ENCODE measurements around the gene RPLP1.

The RPLP1 gene

DNA sequence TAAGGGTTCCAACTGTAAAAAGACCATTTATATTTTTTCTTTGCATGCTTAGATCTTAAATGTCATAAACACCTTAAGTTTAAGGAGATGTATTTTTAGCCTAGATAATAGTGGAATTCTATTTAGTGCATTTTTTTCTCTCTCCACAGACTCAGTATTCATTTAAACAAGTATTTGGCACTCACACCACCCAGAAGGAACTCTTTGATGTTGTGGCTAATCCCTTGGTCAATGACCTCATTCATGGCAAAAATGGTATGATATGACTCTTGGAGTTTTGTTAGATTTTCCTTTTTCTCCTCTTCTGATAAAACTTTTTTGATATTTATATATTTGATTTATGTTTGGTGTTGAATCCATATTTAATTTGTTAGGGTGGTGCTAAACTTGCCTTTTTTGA lies 31.1 kb upstream of the RPLP1 start:
- DNase-seq (ENCODE audit: low read depth), result no peak
- TF ChIP-seq, protein P1, sequence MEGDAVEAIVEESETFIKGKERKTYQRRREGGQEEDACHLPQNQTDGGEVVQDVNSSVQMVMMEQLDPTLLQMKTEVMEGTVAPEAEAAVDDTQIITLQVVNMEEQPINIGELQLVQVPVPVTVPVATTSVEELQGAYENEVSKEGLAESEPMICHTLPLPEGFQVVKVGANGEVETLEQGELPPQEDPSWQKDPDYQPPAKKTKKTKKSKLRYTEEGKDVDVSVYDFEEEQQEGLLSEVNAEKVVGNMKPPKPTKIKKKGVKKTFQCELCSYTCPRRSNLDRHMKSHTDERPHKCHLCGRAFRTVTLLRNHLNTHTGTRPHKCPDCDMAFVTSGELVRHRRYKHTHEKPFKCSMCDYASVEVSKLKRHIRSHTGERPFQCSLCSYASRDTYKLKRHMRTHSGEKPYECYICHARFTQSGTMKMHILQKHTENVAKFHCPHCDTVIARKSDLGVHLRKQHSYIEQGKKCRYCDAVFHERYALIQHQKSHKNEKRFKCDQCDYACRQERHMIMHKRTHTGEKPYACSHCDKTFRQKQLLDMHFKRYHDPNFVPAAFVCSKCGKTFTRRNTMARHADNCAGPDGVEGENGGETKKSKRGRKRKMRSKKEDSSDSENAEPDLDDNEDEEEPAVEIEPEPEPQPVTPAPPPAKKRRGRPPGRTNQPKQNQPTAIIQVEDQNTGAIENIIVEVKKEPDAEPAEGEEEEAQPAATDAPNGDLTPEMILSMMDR (IDR thresholded peaks at IDR 0.05; ENCODE audit: insufficient read depth, low read depth, low read length, missing control alignments), result no peak
- H3K4me3 ChIP-seq (ENCODE audit: low read length), result no peak overlapping the region

DNA sequence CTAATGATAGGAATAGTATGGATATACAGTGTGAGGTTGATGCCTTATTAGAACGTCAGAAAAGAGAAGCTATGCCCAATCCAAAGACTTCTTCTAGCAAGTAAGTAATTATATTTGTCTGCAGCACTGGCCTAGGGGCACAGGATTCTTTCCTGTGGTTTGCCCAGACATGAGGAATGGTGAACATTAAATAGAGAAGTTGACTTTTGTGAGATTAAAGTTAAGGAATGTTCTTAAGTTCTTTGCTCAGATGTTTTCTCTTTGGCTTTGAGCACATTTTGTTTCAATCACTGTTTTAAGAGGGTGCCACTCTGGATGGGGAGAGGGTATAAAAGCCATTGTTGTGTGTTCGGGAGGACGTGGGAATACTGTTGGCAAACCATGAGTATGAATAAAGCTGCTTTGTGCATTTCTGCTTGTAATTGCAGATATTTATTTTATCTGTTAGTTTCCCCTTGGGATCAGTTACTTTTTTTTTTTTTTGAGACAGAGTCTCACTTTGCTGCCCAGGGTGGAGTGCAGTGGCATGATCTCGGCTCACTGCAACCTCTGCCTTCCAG lies 30.2 kb upstream of the RPLP1 start:
- TF ChIP-seq, protein P1 (IDR thresholded peaks at IDR 0.05; ENCODE audit: insufficient read depth, low read depth, low read length, missing control alignments), result no peak
- H3K4me3 ChIP-seq (ENCODE audit: low read length), result no peak overlapping the region
- DNase-seq (ENCODE audit: low read depth), result peak; percentile 11

DNA sequence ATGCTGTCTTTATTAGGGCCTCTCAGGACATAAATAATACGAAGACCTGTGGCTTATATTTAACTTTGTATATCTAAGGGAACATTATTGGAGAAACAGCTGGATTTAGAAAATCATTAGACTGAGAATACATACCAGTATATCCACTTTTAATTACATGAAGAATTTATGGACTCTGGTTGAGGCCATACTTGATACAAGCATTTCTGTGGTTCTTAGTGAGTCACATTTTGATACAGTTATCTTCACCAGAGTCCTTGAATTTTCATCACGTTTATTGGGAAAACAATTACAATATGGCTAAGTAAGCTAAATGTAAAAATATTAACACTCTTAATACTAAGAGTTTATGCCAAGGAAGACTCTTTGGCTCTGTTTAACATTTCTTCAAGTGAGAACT lies 28.6 kb upstream of the RPLP1 start:
- DNase-seq (ENCODE audit: low read depth), result no peak
- no peak overlapping the region for H3K4me3 ChIP-seq (ENCODE audit: low read length)
- TF ChIP-seq, protein P1 (IDR thresholded peaks at IDR 0.05; ENCODE audit: insufficient read depth, low read depth, low read length, missing control alignments), result no peak

DNA sequence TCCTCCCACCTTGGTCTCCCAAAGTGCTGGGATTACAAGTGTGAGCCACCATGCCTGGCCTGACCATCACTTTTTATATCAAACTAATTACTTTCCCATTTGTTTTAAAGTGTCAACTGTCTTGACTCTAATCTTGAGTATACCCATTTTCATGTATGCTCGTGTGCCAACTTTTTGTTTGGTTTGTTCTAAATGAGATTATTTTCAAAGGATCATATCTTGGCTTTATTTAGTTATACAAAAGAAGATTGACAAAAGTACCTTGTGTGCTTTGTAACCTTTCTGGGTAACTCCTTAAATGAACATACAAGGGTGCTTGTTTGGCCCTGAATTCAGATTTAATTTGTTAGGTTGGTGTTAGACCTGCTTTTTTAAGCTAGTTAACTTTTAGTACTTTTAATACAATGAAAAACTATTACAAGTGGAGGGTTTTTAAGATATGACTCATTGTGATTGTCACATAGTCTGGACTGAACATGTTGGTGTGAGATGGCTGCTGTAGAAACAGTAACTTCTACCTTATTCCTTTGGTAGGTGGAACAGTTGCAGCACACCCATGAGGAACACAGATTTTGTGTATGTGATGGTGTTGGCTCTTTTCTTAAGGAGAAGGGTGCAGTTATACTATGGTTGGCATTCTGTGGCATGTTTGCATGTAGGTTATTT lies 27.7 kb upstream of the RPLP1 start:
- DNase-seq (ENCODE audit: low read depth), result peak; percentile 34
- TF ChIP-seq, protein P1 (IDR thresholded peaks at IDR 0.05; ENCODE audit: insufficient read depth, low read depth, low read length, missing control alignments), result no peak
- H3K4me3 ChIP-seq (ENCODE audit: low read length), result no peak overlapping the region

DNA sequence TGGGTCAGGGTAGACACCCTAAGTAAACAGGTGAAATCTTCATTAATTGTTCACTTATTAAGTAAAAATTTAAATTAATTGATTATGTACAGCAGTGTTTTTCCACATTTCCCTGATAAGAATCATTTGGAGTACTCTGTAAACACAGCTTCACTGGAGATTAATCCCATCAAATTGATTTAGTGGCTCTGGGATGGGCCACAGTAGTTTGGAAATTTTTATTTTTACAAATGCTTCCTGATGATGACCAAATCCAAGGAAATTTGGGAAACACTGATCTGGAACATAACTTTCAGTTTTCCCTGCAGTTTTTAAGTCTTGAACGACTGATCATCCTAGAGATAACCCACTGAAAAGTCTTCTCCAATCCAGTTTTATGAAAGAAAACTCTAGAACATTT lies 18.8 kb upstream of the RPLP1 start:
- H3K4me3 ChIP-seq (ENCODE audit: low read length), result no peak overlapping the region

DNA sequence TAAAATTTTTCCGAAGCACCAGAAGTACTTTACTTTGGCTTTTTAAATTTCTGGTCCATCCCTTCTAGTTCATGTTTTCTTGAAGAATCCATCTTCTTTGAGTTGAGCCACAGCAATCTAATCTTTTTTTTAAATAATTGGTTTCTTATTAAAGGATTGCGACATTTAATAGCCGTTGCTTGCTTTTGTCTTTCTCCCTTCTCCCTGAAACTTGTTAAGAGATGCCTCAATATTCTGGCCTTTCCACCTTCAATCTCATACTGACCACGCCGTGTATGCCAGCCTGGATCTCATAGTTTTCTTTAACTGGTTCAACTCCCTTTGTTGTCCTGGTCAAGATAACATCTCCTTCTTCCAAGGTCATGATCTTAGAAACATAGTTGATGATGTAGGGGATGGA lies 18.4 kb upstream of the RPLP1 start:
- no peak for DNase-seq (ENCODE audit: low read depth)
- H3K4me3 ChIP-seq (ENCODE audit: low read length), result no peak overlapping the region
- TF ChIP-seq, protein P1 (IDR thresholded peaks at IDR 0.05; ENCODE audit: insufficient read depth, low read depth, low read length, missing control alignments), result no peak

More for the DNA sequence above, 18.8 kb upstream of the RPLP1 start:
- DNase-seq (ENCODE audit: low read depth), result no peak
- TF ChIP-seq, protein P1 (IDR thresholded peaks at IDR 0.05; ENCODE audit: insufficient read depth, low read depth, low read length, missing control alignments), result no peak

DNA sequence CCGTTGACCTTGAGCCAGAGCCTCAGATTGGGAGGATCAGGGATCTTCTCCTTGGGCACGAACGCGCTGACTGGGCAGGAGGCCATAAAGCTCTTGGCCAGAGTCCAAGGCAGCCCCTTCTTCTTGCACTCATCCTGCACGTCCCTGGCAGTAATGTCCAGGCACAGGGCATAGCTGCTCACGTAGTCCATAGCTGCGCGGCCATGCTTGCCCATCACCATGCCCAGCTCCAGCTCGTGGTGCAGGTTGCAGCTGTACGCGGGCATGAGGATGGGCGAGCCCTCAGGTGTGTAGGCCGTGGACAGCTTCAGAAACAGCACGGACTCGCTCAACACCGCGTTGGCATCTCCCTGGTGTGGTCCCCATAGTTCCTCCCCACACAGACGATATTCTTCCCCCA lies 17.9 kb upstream of the RPLP1 start:
- H3K4me3 ChIP-seq (ENCODE audit: low read length), result no peak overlapping the region
- TF ChIP-seq, protein P1 (IDR thresholded peaks at IDR 0.05; ENCODE audit: insufficient read depth, low read depth, low read length, missing control alignments), result no peak
- DNase-seq (ENCODE audit: low read depth), result no peak
